ENCODE data around the gene PDE4D.

Gene PDE4D

GRCh38 chr5:59387127-59387526, 506.4 kb downstream of the PDE4D start:
- ATAC-seq = no peak
- no peak for TF ChIP-seq ZFP3 (CRISPR knock-in tag; IDR thresholded peaks at IDR 0.05)
- TF ChIP-seq CREB5 (CRISPR knock-in tag; IDR thresholded peaks at IDR 0.05; ENCODE audit: low read depth) = no peak
- no peak for TF ChIP-seq ARNTL (CRISPR knock-in tag; IDR thresholded peaks at IDR 0.05; ENCODE audit: borderline replicate concordance, low read depth)
- TF ChIP-seq BACH2 (CRISPR knock-in tag; IDR thresholded peaks at IDR 0.05; ENCODE audit: borderline replicate concordance) = no peak
- TF ChIP-seq POU6F1 (CRISPR knock-in tag; IDR thresholded peaks at IDR 0.05; ENCODE audit: borderline replicate concordance, low read depth) = no peak

GRCh38 chr5:59385700-59386099, 507.8 kb downstream of the PDE4D start:
- TF ChIP-seq OSR1 (CRISPR knock-in tag; IDR thresholded peaks at IDR 0.05) = no peak
- no peak for TF ChIP-seq TOX (CRISPR knock-in tag; IDR thresholded peaks at IDR 0.05; ENCODE audit: borderline replicate concordance)
- TF ChIP-seq PATZ1 (CRISPR knock-in tag; IDR thresholded peaks at IDR 0.05; ENCODE audit: borderline replicate concordance) = no peak
- TF ChIP-seq ZFP30 (CRISPR knock-in tag; IDR thresholded peaks at IDR 0.05) = no peak
- no peak for TF ChIP-seq ZC3H10 (CRISPR knock-in tag; IDR thresholded peaks at IDR 0.05)
- no peak for TF ChIP-seq BACH2 (CRISPR knock-in tag; IDR thresholded peaks at IDR 0.05; ENCODE audit: borderline replicate concordance)
- TF ChIP-seq ZNF565 (CRISPR knock-in tag; conservative IDR thresholded peaks at IDR 0.05; ENCODE audit: low read depth) = no peak
- TF ChIP-seq TCF4 (CRISPR knock-in tag; IDR thresholded peaks at IDR 0.05; ENCODE audit: borderline replicate concordance) = no peak
- no peak for TF ChIP-seq ZNF70 (CRISPR knock-in tag; IDR thresholded peaks at IDR 0.05)
- TF ChIP-seq GLIS3 (CRISPR knock-in tag; IDR thresholded peaks at IDR 0.05) = no peak
- no peak for TF ChIP-seq ESRRG (CRISPR knock-in tag; IDR thresholded peaks at IDR 0.05)
- TF ChIP-seq ISL1 (CRISPR knock-in tag; IDR thresholded peaks at IDR 0.05) = no peak
- no peak for TF ChIP-seq ARNTL (CRISPR knock-in tag; IDR thresholded peaks at IDR 0.05; ENCODE audit: borderline replicate concordance, low read depth)
- no peak for TF ChIP-seq SNAI2 (CRISPR knock-in tag; IDR thresholded peaks at IDR 0.05)
- TF ChIP-seq POU6F1 (CRISPR knock-in tag; IDR thresholded peaks at IDR 0.05; ENCODE audit: borderline replicate concordance, low read depth) = no peak
- no peak for TF ChIP-seq ZFP3 (CRISPR knock-in tag; IDR thresholded peaks at IDR 0.05)
- no peak for TF ChIP-seq RARB (CRISPR knock-in tag; IDR thresholded peaks at IDR 0.05)
- no peak for TF ChIP-seq ZNF8 (CRISPR knock-in tag; IDR thresholded peaks at IDR 0.05)
- no peak for TF ChIP-seq CREB5 (CRISPR knock-in tag; IDR thresholded peaks at IDR 0.05; ENCODE audit: low read depth)
- no peak for TF ChIP-seq TSHZ2 (CRISPR knock-in tag; IDR thresholded peaks at IDR 0.05)
- ATAC-seq = no peak

Data from SK-N-SH treated with all-trans-retinoic acid at 6 μM for 48 hours (cell line).